ENCODE data around the gene CTXN1.
A peak's percentile ranks its signal among the peaks of the same experiment; 100 is the strongest.
"Not testable (repeated sequence)": the region's sequence is repeated elsewhere in the genome, so short reads cannot be mapped to it uniquely, and the experiment has no call there.

The CTXN1 gene

DNA sequence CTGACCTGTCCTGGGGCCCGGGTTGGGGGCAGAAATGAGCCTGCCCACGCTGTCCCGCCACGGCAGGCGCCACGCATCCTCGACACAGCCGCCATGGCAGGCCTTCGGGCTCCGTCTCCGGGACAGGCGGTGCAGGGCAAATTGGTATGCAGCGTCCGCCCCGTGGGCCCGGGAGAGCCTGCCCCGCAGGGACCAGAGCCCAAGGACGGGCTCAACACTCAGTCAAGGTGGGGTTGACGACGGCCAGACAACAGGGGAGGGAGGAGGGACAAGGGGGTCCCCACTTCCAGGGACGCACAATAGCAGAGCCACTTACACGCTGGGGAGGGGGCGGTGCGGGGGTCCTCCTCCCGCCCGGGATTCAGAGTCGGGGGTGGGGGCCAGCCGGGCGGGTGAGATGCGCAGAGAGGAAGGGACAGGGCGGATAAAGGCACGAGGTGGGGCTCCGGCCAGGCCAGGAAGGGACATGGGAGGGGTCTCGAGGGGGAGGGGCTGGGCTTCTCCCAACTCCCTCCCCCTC is 1.2 kb downstream of the CTXN1 start:
- DNase-seq: no peak

- DNase-seq: no peak
Observed at GRCh38 chr19:7924241-7924640, 1.7 kb downstream of the CTXN1 start.

GRCh38 chr19:7923295-7924191 is 2.4 kb downstream of the CTXN1 start:
- DNase-seq: no peak

- DNase-seq: no peak
Observed at GRCh38 chr19:7922836-7923195, 3.1 kb downstream of the CTXN1 start.

DNA sequence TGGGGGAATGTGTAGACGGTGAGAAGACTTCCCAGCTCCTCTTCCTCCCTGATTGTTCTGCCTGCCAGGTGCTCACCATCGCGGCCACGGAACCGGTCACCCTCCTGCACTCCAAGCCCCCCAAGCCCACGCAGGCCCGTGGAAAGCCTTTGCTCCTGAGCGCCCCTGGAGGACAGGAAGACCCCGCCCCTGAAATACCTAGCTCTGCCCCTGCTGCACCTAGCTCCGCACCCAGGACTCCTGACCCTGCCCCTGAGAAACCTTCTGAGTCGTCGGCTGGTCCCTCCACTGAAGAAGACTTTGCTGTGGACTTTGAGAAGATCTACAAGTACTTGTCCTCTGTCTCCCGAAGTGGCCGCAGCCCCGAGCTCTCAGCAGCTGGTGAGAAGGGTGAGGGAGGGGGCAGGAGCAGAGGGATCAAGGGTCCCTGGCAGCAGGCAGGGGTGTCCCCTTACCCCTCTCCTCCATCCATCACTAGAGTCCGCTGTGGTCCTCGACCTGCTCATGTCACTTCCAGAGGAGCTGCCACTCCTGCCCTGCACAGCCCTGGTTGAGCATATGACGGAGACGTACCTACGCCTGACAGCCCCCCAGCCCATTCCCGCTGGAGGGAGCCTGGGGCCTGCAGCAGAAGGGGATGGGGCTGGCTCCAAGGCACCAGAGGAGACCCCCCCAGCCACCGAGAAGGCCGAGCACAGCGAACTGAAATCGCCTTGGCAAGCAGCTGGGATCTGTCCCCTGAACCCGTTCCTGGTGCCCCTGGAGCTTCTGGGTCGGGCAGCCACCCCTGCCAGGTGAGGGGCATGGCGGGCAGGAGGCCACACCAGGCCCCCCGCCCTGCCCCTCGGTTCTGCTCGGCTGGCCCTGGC is 3.7 kb downstream of the CTXN1 start:
- DNase-seq: no peak

GRCh38 chr19:7921302-7921966 is 4.5 kb downstream of the CTXN1 start:
- DNase-seq: no peak

DNA sequence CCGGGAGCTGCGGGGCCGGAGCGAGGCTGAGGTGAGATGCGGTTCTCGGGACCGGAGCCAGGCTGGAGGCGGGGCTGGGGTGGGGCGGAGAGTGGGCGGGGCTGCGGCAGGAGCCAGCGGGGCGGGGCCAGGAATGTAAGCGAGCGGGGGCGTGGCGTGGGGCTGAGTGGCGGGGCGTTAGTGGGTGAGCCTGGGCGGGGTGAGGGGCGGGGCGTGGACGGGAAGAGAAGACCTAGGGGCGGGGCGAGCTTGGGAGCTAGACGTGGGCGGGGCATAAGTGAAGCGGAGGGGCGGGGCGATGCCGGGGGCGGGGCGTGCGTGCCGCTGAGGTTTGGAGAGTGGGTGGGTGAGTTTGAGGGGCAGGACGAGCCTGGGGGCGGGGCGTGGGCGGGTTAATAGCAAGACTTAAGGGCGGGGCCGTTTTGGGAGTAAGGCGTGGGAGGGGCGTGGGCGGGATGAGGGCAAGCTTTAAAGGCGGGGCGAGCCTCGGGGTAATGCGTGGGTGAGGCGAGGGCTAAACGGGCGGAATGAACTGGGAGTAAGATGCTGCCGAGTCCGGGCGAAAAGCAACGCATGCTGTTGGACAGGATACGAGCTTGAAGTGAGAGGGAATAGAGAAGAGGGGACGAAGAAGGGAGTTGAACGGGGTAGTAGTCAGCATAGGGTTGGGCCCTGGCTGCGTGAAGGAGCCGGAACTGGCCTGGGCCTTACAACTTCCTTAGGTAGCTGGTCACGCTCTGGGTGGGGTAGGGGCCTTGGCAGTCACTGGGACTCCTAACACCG is 5.2 kb downstream of the CTXN1 start:
- DNase-seq: peak; percentile 100

DNA sequence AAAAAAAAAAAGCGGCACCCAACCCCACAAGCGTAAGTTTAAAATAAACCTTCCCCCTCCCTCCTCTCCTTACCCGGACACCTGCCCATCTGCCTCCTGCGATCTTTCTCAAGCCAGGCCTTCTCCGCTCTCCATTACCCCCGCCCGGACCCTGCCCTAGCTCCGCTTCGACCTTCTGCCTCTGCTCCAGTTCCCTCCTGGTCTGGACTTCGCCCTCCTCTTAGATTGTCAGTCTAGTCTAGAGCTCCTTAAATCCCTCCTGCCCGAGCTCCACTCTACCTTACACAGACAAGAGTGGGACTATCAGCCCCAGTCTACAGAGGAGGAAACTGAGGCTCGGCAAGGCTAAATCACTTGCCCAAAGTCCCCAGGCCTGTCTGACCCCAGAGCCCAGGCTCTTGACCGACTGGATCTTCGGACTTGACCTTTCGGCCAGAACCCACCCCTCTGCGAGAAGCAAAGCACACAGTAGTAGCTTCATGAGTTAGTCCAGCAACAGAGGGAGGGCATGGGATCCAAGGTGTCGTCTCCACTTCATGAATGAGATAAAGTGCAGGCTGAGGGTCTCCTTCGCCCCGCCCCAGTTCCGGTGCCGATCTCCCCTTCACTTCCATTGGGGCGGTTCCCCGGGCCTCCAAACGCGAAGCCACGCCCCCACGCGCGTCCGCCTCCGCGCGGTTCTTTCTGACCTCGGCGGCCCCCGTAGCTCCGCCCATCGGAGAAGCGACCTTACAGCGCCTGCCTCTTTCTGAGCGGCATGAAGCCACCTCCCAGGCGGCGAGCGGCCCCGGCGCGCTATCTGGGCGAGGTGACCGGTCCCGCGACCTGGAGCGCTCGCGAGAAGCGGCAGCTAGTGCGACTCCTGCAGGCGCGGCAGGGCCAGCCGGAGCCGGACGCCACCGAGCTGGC is 6.1 kb downstream of the CTXN1 start, which contains the start of gene SNAPC2:
SNAPC2 (plus strand) TSS at position 729 of the 909 bp plus-strand sequence; CDS start at position 758, 29 bp downstream.
- peak; percentile 98 for DNase-seq

- DNase-seq: no peak
Observed at GRCh38 chr19:7918615-7919421, 7.1 kb downstream of the CTXN1 start.

- DNase-seq: not testable (repeated sequence)
Observed at GRCh38 chr19:7918062-7918614, 7.8 kb downstream of the CTXN1 start.

- DNase-seq: peak; percentile 74
Observed at GRCh38 chr19:7917267-7918061, 8.5 kb downstream of the CTXN1 start.

DNA sequence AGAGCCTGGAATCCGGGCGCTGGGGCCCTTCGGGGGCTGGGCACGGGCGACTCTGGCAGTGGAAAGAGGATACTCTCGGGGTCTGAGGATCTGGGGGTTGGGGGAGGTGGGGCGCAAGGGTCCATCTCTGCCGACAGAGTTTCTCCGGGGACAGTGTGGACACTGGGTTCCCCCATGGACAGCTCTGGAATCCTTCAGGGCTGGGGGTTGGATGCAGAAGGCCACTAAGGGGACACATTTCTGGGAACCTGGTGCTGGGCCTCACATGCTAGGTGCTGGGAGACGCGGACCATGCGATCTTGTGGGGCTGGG is 9.0 kb downstream of the CTXN1 start:
- no peak for DNase-seq

DNA sequence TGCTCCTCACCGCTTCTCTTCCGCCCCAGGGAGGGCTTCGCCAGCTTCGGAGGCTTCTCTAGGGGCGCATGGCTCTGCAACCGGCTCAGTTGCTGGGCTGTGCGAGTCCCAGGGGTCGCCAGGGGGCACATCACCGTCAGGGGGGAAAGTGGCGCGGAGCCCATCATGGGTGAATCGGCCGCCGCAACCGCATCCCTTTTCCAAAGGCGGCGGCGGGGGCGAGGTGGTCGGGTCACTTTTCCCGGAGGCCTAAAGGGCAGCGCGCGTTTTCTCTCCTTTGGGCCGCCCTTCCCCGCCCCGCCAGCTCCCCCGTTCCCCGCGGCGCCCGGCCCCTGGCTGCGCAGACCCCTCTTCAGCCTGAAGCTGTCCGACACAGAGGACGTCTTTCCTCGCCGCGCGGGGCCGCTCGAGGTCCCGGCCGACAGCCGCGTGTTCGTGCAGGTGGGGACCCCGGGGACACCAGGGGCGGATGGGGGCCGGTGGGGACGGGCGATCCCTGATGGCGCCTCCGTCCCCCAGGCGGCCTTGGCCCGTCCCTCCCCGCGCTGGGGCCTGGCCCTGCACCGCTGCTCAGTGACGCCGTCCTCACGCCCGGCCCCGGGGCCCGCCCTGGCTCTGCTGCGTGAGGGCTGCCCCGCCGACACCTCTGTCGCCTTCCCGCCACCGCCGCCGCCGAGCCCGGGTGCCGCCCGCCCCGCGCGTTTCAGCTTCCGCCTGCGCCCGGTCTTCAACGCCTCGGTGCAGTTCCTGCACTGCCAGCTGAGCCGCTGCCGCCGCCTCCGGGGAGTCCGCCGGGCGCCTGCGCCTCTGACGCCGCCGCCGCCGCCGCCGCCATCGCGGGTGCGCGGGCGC is 9.6 kb downstream of the CTXN1 start:
- peak; percentile 74 for DNase-seq

DNA sequence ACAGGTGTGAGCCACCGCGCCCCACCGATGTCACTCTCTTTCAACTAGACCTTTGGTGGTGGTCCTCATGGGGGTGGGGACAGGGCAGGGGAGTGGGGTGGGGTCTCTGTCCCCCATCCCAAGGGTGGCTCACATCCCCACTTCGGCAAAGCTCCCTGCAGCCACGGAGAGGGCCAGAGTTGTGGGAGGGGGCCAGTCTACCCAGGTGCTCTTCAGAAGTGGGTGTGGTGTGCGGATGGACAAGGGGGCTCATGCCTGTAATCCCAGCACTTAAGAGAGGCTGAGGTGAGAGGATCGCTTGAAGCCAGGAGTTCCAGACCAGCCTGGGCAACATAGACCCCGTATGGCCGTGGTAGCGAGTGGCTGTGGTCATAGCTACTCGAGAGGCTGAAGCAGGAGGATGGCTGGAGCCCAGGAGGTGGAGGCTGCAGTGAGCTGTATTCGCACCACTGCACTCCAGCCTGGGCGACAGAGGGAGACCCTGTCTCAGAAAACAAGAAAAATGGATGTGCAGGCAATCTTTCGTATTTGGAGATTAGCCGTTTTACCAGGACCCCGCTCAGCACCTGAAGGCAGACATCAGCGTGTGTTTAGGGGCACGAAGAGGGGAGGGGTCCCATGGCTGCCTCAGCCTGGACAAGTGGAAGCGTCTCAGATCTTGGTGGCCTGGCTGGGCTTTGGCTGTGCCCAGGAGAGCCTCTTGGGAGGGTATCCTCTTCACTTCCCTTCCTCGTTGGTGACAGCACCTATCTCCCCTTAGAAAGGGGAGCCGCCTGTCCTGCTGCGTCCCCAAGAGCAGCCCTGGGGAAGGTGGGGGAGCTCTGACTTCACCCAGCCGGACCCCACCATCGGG is 10.5 kb downstream of the CTXN1 start:
- DNase-seq: no peak

- DNase-seq: no peak
Observed at GRCh38 chr19:7914598-7915045, 11.3 kb downstream of the CTXN1 start, which contains the start of gene TGFBR3L. TSS of gene TGFBR3L (plus strand) at chr19:7914830.

DNA sequence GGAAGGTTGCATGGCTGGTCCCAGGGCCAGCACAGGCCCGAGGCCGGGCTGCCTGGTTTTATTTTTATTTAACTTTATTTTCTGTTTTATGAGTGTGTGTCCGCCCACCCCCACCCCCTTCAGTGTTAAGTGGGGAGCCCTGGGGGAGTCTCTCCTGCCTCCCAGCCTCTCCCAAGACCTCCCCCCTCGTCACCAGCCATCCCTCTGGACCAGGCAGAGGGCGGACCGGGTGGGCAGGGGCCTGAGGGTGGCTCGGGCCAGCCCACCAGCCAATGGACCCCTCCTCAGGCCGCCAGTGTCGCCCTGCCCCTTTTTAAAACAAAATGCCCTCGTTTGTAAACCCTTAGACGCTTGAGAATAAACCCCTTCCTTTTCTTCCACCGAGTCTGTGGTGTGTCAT is 11.8 kb downstream of the CTXN1 start:
- DNase-seq: no peak

GRCh38 chr19:7913652-7914051 is 12.3 kb downstream of the CTXN1 start:
- no peak for DNase-seq
